HG03520 (cell line): ENCODE measurements around the gene AQP3.
"Not testable (repeated sequence)": the region's sequence is repeated elsewhere in the genome, so short reads cannot be mapped to it uniquely, and the experiment has no call there.

Experiments used
- ATAC-seq: cut with Tn5 transposase; IDR thresholded peaks from one replicate; pipeline ENCODE4 v1.9.1; 2021; ENCODE audit warnings: mild to moderate bottlenecking, moderate library complexity; ENCODE audit not compliant: unreplicated experiment

Gene AQP3

DNA sequence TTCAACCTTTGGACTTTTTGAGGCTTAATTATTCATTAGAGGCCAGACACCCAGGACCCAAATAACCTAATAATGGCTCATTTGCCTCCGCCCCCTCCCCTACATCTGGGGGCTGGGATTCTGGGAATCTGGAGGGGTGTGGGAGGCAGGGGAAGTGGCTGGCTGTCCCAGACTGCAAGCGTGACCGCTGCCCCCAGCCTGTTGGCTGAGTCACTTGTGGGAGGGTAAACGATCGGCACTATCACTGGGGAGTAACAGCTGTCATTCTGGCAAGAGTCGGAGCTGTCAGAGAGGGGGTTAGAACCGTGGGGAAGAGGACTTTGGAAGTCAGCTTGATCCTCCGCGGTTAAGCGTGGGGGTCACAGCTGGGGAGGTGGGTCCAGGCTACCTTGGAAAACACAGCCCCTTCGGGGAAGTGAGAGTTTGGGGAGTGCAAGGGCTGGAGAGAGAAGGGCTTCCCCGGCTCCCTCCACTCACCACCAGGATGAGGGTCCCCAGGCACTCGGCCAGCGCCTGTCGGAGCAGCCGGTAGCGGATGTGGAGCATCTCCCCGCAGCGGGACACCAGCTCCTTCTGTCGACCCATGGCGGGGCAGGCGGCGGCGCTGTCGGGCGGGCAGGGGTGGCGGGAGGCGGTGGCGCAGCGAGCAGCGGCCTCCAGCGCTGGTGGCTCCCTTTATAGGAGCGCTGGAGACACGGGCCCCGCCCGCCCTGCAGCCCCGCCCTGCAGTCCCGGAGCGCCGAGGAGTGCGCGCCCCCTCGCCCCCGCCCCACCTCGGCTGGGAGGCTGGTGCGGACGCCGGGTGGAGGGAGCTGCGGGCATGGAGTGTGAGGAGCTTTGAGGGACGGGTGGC lies at the start of gene AQP3:
AQP3 (minus strand) TSS at position 648 of the 853 bp plus-strand sequence; CDS start at position 585, 63 bp downstream.
- ATAC-seq, result peak; percentile 25

DNA sequence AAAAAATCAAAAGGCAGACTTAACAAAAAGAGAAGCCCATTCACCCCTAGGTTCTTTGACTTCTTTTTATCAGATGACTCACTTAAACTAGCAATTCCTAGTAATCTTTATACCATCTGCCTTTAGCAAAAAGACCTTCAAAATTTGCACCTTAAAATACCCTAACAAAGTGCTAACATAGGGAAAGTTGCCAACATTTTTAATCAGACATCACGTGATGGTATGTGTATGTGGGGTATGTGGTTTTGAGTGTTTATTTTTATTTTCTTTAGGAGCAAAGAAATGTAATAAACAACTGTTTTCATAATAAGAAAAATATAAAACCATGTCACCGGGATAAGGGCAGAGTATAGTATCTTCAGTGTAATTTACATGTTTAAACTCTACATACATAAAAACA lies 46.4 kb upstream of the AQP3 start:
- ATAC-seq, result not testable (repeated sequence)

DNA sequence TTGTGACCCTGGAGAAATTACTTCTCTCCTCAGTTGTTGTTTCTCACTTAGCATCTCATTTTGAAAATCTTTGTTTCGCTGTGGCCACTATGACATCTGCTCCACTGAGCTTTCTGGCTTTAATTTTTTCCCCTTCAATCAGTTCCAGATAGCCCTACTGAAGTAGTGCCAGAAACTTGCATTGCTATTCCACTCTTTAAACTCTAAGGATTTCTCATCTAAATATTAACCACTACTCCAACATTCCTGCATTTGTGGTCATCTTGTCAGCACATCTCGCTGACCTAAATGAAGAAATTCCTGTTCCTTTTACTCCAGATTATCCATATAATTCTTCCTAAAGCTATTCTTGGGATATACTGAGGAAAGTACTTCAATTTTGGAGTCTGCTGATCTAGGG lies 41.7 kb upstream of the AQP3 start:
- no peak for ATAC-seq

DNA sequence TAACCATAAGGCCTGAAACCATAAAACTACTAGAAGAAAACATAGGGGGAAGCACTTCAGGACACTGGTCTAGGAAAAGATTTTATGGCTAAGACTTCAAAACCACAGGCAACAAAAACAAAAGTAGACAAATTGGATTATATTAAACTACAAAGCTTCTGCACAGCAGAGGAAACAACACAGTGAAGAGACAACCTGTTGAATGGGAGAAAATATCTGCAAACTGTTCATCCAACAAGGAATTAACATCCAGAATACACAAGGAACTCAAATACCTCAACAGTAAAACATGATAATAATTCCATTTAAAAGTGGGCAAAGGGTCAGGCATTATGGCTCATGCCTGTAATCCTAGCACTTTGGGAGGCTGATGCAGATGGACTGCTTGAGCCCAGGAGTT lies 37.9 kb upstream of the AQP3 start:
- ATAC-seq, result not testable (repeated sequence)

DNA sequence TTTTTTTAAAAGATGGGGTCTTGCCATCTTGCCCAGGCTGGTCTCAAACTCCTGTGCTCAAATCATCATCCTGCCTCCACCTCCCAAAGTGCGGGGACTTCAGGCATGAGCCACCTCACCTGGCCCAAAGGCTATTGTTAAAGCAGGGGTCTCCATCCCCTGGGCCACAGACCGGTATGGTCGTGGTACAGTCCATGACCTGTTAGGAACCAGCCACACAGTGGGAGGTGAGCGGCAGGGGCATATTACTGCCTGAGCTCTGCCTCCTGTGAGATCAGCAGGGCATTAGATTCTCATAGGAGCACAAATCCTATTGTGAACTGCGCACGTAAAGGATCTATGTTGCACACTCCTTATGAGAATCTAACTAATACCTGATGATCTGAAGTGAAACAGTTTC lies 33.6 kb upstream of the AQP3 start:
- ATAC-seq, result no peak

DNA sequence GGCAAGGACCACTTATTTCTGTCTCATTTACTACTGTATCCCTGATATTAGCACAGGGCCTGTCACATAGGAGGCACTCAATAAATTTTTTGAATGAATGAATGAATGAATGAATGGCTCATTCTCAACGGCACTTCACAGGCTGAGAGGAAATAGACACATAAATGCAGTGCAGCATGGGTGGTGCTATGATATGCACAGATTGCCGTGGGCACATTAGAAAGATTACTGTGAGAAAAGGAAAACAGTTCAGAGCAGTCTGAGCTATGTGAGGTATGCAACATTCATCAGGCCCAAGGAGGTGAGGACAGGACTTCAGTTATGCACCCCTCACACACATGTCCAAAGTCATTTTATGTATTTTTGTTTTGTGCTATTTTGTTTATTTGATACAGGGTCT lies 32.7 kb upstream of the AQP3 start:
- no peak for ATAC-seq

DNA sequence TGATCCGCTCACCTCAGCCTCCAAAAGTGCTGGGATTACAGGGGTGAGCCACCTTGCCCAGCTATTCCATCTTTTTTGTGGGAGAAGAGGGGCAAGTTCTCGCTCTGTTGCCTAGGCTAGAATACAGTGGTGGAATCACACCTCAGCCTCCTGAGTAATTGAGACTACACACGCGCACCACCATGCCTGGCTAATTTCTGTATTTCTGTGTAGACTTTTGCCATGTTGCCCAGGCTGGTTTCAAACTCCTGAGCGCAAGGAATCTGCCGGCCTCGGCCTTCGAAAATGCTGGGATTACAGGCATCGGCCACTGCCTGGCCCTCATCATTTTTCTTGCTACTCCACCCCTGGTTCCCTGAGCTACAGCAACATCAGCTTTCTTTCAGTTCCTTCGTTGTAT lies 29.1 kb upstream of the AQP3 start:
- ATAC-seq, result no peak

DNA sequence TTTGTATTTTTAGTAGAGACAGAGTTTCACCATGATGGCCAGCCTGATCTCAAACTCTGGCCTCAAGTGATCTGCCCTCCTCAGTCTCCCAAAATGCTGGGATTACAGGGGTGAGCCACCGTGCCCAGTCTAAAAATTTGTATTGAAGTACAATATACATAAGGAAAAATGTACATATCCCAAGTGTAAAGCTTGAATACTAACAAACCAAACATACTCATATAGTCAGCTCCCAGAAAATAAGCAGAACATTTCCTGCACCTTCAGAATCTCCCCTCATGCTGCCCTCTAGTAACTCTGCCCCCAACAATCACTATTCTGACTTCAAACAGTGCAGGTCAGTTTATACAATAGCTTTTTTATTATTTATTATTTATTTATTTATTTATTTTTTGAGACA lies 28.0 kb upstream of the AQP3 start:
- ATAC-seq, result no peak

DNA sequence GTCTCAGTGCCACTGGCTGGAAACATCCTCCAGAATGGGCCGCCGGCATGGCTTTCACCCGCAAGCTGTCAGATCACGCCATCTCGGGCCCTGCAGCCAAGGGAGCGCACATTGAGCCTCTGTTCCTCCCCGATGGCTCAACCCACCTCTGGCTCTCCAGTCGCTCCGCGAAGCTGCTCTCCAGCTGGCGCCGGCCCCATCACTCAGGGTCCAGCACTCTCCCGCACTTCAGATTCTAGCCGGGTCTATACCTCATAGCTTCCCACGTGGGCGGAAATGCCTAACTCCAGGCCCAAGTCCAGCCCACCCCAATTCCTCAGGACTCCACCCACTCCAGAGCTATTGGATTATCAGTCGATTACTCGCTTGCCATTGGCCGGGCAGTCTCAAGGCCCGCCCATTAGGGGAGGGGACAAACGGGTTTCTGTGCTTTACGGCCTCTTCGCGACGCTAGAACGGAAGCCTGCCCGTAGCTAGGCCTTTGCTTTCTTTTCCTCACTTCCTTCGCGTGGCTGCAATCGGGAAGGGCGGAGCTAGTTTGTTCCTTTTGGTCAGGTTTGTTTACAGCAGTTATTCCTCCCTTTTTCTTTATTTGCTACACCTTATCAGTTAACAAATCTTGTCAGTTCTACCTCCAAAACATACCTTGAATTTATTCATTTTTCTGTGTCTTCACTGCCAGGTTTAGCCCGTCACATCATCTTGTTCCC lies 26.4 kb upstream of the AQP3 start, which contains the start of gene NOL6:
NOL6 (minus strand) TSS at position 282 of the 710 bp plus-strand sequence; CDS start at position 200, 82 bp downstream.
- ATAC-seq, result peak; percentile 97

DNA sequence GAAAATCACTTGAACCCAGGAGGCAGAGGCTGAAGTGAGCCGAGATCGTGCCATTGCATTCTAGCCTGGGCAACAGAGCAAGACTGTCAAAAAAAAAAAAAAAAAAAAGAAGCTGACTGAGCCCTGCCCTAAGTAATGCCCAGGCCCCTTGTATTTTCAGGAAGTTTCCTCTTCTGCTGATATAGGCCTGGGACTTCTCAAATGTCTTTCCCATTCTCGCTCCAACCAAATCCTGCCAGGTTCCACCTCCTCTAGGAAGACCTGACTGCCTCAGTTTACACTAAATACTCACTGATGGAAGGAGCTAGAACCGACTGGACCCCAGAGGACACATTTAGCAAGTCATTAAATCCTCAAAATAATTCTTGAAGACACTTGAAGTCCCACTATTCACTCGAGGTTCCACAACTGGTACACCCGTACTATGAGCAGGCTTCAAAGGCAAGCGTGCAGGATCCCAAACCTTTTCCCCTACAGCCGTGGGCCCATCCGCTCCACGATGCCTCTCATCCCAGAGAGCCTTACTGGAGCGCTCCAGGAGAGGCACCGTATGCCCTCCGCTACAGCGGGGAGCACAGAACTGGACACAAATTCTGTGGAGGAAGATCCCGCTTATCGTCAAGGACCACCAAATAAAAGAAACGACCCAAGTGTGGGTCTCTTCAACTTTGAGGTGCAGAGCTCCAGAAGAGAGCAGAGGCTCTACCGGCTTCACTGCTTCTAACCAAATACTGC lies 25.7 kb upstream of the AQP3 start:
- peak; percentile 2 for ATAC-seq

DNA sequence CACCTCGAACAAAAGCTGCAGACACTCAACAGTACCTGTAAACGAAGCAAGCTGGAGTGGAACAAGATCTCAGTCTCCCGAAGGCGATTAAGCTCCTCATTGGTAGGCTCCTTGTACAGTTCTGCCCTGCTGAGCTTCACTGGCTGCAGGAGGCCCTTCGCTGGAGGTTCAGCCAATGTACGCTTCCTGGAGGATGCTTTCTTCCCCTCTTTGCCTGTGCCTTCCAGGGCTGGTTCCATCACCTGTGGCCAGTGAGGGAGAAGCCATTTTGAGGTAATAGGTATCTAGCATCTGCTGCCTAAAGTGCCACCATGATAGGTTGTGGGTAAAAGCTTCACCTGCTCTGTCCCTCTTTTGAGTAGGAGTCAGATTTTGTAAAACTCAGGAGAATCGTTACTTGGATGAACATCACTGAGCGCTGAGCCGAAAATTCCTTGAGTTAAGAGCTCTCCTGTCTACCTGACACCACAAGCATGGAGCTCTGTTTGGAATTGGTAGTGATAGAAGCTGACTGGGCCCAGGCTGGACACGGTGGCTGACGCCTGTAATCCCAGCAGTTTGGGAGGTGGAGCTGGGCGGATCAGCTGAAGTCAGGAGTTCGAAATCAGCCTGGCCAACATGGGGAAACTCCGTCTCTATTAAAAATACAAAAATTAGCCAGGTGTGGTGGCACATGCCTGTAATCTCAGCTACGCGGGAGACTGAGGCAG lies 24.9 kb upstream of the AQP3 start:
- no peak for ATAC-seq

DNA sequence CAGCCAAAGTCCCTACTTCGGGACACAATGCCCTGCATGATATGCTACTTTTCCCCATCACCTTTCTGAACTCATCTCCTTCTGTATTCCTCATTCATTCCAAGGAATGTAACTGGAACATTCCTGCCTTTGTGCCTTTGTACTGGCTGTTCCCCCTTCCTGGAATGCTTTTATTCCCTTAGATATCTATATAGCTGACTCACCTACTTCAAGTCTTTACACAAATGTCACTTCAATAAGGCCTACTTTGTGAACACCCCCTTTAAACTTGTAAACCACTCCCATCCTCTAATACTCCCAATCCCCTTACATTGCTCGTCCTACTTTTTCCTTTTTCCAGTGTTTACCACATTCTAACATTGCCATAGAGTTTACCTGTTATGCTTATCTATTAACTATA lies 24.0 kb upstream of the AQP3 start:
- no peak for ATAC-seq

DNA sequence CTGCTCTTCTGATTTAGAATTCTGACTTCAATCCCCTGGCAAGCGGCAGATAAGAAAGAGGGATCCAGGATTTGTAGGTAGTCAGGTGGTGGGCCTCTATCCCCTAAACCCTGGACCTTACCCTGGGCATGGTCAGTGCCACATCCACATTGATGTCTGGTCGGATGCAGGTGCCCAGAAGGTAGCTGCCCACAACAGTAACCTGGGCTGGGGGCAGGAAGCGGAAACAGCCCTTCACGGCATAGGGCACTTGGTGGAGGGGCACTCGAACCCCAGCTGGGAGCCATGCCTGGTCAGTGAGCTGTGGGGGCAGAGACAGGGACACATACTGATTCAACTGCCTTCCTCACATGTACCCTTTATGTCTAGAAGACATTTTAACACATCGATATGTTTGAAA lies 22.5 kb upstream of the AQP3 start:
- ATAC-seq, result no peak

DNA sequence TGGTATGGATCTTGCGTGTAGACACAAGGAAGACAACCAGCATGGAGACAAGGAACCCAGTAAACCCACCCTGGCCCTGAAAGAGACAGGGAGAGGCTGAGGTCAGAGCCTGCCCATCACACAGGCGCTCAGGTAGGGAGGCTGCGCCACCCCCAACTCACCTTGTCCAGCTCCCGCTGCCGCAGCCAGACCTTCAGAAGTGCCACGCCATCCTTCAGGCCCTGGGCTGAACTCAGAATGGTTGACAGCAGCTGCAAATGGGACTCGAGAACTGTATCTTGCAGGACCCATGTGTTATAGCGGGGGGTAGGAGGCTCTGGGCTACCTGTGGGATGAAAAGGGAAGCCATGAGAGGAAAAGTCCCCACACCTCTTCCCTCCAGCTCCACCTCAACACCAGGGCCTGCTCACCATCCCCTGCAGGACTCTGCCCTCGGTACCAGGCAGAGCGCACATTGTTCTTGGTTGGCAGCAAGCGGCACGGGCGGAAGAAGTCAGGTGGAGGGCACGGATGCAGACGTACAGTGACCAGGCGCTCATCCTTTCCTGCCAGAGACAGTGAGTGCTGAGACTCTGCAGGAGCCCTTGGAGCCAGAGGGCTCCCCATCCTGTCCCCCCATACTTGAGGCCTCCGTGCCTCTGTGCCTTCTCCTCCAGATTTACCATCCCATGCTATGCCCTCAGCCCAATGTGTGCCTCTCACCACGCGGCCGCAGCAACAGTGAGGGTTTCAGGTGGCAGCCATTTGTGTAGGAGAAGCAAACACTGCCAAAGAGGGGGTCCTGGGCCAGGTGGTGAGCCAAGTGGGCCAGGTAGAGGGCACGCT lies 21.6 kb upstream of the AQP3 start:
- ATAC-seq, result no peak

DNA sequence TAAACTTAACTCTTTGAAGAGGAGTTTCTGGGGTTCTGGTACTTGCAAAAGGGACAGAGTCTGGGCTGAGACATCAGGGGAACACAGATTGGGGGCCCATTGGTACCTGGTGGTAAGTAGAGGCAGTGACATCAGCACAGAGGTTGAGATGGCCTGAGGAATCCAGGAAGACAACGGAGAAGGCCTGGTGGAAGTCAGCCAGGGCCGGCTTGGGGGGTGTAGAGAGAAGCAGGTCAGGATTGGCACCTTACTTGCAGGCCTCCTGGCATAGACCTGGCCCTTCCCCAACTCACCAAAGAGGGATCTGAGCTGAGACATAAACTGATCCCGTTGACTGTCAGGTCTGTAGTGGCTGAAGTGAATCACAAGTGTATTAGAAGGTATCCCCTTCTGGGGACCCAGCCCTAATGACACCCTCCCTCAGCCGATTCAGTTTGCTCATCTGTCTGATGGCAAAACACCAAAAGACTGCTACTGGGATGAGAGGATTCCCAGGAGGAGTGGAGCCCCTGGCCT lies 20.9 kb upstream of the AQP3 start:
- ATAC-seq, result no peak

DNA sequence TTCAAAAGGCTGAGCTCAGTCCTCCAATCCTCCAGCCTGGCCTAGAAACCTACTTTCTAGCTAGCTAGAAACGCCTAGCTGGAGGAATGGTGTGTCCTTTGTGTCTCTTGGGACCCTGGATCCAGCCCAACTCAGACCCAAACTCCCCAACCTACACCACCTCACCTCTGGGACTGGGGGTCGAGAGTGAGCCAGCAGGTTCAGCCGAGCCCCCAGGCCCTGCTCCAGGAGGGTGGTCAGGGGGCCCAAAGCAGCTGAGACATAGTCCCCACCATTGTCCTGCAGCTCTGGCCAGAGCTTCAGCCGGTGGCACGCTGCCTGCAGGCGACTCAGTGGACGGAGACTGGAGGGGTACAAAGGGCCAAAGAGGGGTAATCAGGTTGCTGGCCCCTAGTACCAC lies 20.1 kb upstream of the AQP3 start:
- ATAC-seq, result no peak

DNA sequence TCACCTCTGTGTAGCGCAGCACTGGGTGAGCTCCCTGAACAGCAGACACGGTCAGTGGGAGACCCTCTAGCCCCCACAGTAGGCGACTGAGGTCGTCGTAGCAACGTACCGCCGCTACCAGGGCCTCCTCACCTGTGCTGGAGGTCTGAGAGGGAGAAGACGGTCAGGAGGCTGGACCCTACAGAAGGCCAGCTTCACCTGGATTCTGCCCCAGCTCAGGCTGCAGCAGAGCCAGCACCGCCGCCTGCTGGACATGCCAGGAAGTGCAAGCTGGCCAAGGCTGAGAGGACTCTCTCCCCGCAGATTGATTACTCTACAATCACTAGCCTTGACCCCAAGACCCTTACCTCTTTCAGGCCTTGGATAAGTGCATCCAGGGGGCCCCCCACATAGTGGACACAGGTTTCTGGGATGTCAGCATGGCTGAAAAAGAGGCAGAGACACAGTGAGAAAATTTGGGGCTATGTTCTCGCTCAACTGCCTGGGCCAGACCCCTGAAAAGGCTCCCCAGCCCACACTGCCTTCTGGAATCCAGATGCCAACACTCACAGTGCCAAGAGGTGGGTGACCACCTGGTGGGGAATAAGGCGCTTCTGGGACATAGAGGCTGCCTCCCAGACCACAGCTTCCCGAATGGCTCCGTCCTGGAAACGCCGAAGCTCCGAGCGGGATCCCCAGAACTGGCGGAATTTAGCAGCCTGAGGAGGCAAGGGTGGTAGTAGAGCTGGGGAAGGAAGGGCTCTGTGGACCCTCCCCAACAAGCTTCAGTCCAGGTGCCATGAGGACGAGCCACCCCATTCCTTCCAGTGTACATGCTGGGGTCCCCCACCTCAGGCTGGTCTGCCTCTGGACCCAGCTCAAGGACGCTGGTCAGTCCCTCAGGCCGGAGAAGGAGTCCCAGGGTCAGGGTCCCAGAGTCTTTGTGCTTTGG lies 19.4 kb upstream of the AQP3 start:
- ATAC-seq, result no peak
